Suprapubic skin (tissue), 4 donors: ENCODE results near the gene EYS. TPM values are rescaled to one million over a fixed set of nuclear protein-coding genes. Genes with fewer than 3 reads are reported as not detected.

ENCODE experiments used
- DNase-seq, 2 donors: peaks; one replicate each; pipeline ENCODE4 v3.0.0-alpha.2; 2019; ENCODE audit warnings: low spot score in 2 of 2
- H3K27ac ChIP-seq: fragments of 200-600 bp; sonication (generic); one replicate; pipeline ENCODE4 v1.5.1; 2019
- H3K27me3 ChIP-seq: fragments of 200-600 bp; sonication (generic); one replicate; pipeline ENCODE4 v1.5.1; 2019
- H3K36me3 ChIP-seq: fragments of 200-600 bp; sonication (generic); one replicate; pipeline ENCODE4 v1.5.1; 2019
- H3K4me1 ChIP-seq: fragments of 200-600 bp; sonication (generic); one replicate; pipeline ENCODE4 v1.5.1; 2019
- H3K4me3 ChIP-seq: fragments of 200-600 bp; sonication (generic); one replicate; pipeline ENCODE4 v1.5.1; 2019; ENCODE audit warnings: mild to moderate bottlenecking
- H3K9me3 ChIP-seq: fragments of 200-600 bp; sonication (generic); one replicate; pipeline ENCODE4 v1.5.1; 2019
- CTCF ChIP-seq, 2 donors: fragments of 200-600 bp in 1 of 2; fragments of 450-650 bp in 1 of 2; sonication (generic) in 1 of 2; IDR thresholded peaks; one replicate each; pipeline ENCODE4 v1.5.1; 2016 to 2019; ENCODE audit warnings: antibody characterized with exemption in 2 of 2, mild to moderate bottlenecking in 1 of 2, moderate library complexity in 1 of 2
- EP300 ChIP-seq: sonication (generic); formaldehyde crosslinking; IDR thresholded peaks from one replicate; pipeline ENCODE4 v1.6.1; 2017; ENCODE audit warnings: antibody characterized with exemption
- POLR2A ChIP-seq, 2 donors: fragments of 450-650 bp; IDR thresholded peaks; one replicate each; pipeline ENCODE4 v1.6.1; 2017; ENCODE audit warnings: antibody characterized with exemption in 2 of 2, mild to moderate bottlenecking in 2 of 2, moderate library complexity in 2 of 2
- POLR2AphosphoS5 ChIP-seq, 3 donors: sonication (generic); formaldehyde crosslinking; IDR thresholded peaks; one replicate each; pipeline ENCODE4 v1.6.1; 2017; ENCODE audit warnings: antibody characterized with exemption in 3 of 3
- WGBS: methylation state at CpG from one replicate; pipeline ENCODE4 v1.1.5; 2018; 5-methylcytosine and 5-hydroxymethylcytosine counted together
- total RNA-seq, 4 donors: library from RNA; depleted of rRNA; stranded (reverse); fragments of >200 nt; gene quantifications; one replicate each; pipeline ENCODE4 v1.1.0, GENCODE V29; 2016

The EYS gene
- total RNA-seq, 4 donors from 2014 or later: not detected

DNA sequence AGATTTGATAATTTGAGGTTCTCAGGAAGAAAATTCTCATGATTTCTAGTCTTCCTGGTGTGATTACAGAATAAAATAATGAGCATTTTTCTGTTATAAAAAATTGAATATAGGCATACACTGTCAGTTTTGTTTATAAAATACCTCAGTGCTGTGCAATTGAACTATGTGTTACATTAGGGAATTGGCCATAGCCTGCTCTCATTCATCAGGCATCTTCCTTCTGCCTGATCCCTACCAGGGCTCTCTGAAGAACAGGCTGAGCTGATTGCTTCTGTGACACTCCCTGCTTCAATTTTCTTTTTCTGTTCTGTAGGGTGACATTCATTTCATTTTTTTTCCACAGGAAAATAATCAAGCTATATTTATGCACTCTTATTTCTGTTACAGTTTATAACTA is 1908.6 kb downstream of the EYS start:
- no peaks in the 10 kb centered on the region for H3K9me3 ChIP-seq
- no peak for DNase-seq
- H3K36me3 ChIP-seq: no peaks in the 10 kb centered on the region
- no peak overlapping the region for H3K4me3 ChIP-seq
- H3K4me1 ChIP-seq: no peaks in the 10 kb centered on the region
- TF ChIP-seq POLR2AphosphoS5 (IDR thresholded peaks at IDR 0.05): no peak
- no peak for TF ChIP-seq POLR2A (IDR thresholded peaks at IDR 0.05)
- TF ChIP-seq CTCF (IDR thresholded peaks at IDR 0.05): no peak
- no peak for TF ChIP-seq EP300
- no peaks in the 10 kb centered on the region for H3K27me3 ChIP-seq
- H3K27ac ChIP-seq: no peak overlapping the region

- Histone ChIP-seq H3K9me3 (no peaks in the 10 kb centered on the region), H3K4me3 (no peak overlapping the region), H3K4me1 (no peaks in the 10 kb centered on the region), H3K27me3 (no peaks in the 10 kb centered on the region), H3K27ac (no peak overlapping the region), H3K36me3 (no peaks in the 10 kb centered on the region)
- no peak for DNase-seq
- TF ChIP-seq POLR2AphosphoS5 (IDR thresholded peaks at IDR 0.05) (no peak), EP300 (no peak), CTCF (IDR thresholded peaks at IDR 0.05) (no peak), POLR2A (IDR thresholded peaks at IDR 0.05) (no peak)
Measured at GRCh38 chr6:63797721-63798120, 1909.3 kb downstream of the EYS start.

- Histone ChIP-seq H3K4me3 (no peak overlapping the region), H3K4me1 (no peaks in the 10 kb centered on the region), H3K27me3 (peaks cover 4% of the 10 kb centered on the region), H3K27ac (no peak overlapping the region), H3K36me3 (no peaks in the 10 kb centered on the region), H3K9me3 (no peaks in the 10 kb centered on the region)
- no peak for DNase-seq
- no peak for TF ChIP-seq EP300
- no peak for TF ChIP-seq POLR2A (IDR thresholded peaks at IDR 0.05)
- WGBS: 72% methylated on average over 3 of the region's 3 CpGs
Measured at GRCh38 chr6:63795826-63796225, 1911.2 kb downstream of the EYS start.

GRCh38 chr6:63795006-63795405 is 1912.0 kb downstream of the EYS start:
- DNase-seq: no peak
- no peaks in the 10 kb centered on the region for H3K36me3 ChIP-seq
- no peak for TF ChIP-seq POLR2AphosphoS5 (IDR thresholded peaks at IDR 0.05)
- no peak for TF ChIP-seq POLR2A (IDR thresholded peaks at IDR 0.05)
- no peak for TF ChIP-seq EP300
- no peak for TF ChIP-seq CTCF (IDR thresholded peaks at IDR 0.05)
- no peaks in the 10 kb centered on the region for H3K4me1 ChIP-seq
- no peak overlapping the region for H3K27ac ChIP-seq
- peaks cover 4% of the 10 kb centered on the region for H3K27me3 ChIP-seq
- H3K9me3 ChIP-seq: no peaks in the 10 kb centered on the region
- H3K4me3 ChIP-seq: no peak overlapping the region

GRCh38 chr6:63793465-63794137 is 1913.4 kb downstream of the EYS start:
- TF ChIP-seq POLR2AphosphoS5 (IDR thresholded peaks at IDR 0.05) (no peak), CTCF (IDR thresholded peaks at IDR 0.05) (no peak), EP300 (no peak), POLR2A (IDR thresholded peaks at IDR 0.05) (no peak)
- Histone ChIP-seq H3K27me3 (peaks cover 7% of the 10 kb centered on the region), H3K9me3 (no peaks in the 10 kb centered on the region), H3K4me1 (no peaks in the 10 kb centered on the region), H3K27ac (no peak overlapping the region), H3K4me3 (no peak overlapping the region), H3K36me3 (no peaks in the 10 kb centered on the region)
- DNase-seq: no peak
- 78% methylated on average over 4 of the region's 4 CpGs for WGBS
